Omental fat pad (tissue), 4 donors: ENCODE results near the gene RAPSN. TPM values are rescaled to one million over a fixed set of nuclear protein-coding genes. Genes with fewer than 3 reads are reported as not detected.

Experiments
- ATAC-seq: fragments of 150-250 bp; one replicate; pipeline ENCODE4 v1.9.1; 2016; ENCODE audit warnings: mild to moderate bottlenecking, moderate library complexity; ENCODE audit not compliant: low FRiP score
- DNase-seq: peaks from one replicate; pipeline ENCODE4 v3.0.0-alpha.2; 2019; ENCODE audit warnings: low spot score
- small RNA-seq: library from RNA; depleted of rRNA; stranded (forward); fragments of <200 nt; gene quantifications from one replicate; pipeline ENCODE3, GENCODE V24; 2016
- total RNA-seq, 4 donors: library from RNA; depleted of rRNA; stranded (reverse); fragments of >200 nt; gene quantifications; one replicate each; pipeline ENCODE4 v1.1.0, GENCODE V29; 2016
- TF ChIP-seq, protein P1 (sequence below), 3 donors: fragments of 450-650 bp; IDR thresholded peaks; one replicate each; pipeline ENCODE4 v1.5.1; 2016 to 2017; ENCODE audit warnings: antibody characterized with exemption in 3 of 3, mild to moderate bottlenecking in 3 of 3, moderate library complexity in 2 of 3

The RAPSN gene
- total RNA-seq, 4 donors from 2014 or later: 0.24 to 0.37 TPM; not detected in 2

DNA sequence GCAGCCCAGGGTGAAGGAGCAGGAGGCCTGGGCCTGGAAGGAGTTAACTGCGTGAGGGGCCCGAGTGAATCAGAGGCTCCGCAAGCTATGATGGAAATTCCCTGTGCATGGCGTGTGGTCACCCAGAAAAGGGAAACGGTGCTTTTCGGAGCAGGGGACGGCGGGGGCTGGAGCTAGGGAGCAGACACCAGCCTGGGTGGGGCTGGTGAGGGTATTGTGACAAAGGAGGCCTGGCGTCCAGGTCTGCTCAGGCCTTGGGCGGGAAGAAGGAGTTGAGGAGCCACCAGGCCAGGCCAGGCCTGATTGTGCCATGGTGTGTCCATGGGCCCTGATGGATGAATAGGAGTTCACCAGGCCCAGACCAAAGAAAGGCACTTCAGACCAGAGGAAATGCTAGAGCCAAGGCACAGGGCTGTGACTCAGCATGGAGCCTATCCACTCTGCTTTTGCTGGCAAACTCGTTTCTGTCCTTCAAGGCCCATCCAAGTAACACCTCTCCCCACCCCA, 57.8 kb downstream of the RAPSN start:
- TF ChIP-seq, protein P1, sequence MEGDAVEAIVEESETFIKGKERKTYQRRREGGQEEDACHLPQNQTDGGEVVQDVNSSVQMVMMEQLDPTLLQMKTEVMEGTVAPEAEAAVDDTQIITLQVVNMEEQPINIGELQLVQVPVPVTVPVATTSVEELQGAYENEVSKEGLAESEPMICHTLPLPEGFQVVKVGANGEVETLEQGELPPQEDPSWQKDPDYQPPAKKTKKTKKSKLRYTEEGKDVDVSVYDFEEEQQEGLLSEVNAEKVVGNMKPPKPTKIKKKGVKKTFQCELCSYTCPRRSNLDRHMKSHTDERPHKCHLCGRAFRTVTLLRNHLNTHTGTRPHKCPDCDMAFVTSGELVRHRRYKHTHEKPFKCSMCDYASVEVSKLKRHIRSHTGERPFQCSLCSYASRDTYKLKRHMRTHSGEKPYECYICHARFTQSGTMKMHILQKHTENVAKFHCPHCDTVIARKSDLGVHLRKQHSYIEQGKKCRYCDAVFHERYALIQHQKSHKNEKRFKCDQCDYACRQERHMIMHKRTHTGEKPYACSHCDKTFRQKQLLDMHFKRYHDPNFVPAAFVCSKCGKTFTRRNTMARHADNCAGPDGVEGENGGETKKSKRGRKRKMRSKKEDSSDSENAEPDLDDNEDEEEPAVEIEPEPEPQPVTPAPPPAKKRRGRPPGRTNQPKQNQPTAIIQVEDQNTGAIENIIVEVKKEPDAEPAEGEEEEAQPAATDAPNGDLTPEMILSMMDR (IDR thresholded peaks at IDR 0.05): no peak
- no peak for DNase-seq
- ATAC-seq: no peak

- TF ChIP-seq, protein P1 (IDR thresholded peaks at IDR 0.05): no peak
- DNase-seq (no peak), ATAC-seq (no peak)
Observed at GRCh38 chr11:47390422-47390760, 58.5 kb downstream of the RAPSN start.

GRCh38 chr11:47389577-47390421, 59.1 kb downstream of the RAPSN start:
- TF ChIP-seq, protein P1 (IDR thresholded peaks at IDR 0.05): no peak
- ATAC-seq (no peak), DNase-seq (no peak)

- DNase-seq: no peak
- TF ChIP-seq, protein P1 (IDR thresholded peaks at IDR 0.05): no peak
- ATAC-seq: no peak
Observed at GRCh38 chr11:47388697-47389576, 60.0 kb downstream of the RAPSN start.

DNA sequence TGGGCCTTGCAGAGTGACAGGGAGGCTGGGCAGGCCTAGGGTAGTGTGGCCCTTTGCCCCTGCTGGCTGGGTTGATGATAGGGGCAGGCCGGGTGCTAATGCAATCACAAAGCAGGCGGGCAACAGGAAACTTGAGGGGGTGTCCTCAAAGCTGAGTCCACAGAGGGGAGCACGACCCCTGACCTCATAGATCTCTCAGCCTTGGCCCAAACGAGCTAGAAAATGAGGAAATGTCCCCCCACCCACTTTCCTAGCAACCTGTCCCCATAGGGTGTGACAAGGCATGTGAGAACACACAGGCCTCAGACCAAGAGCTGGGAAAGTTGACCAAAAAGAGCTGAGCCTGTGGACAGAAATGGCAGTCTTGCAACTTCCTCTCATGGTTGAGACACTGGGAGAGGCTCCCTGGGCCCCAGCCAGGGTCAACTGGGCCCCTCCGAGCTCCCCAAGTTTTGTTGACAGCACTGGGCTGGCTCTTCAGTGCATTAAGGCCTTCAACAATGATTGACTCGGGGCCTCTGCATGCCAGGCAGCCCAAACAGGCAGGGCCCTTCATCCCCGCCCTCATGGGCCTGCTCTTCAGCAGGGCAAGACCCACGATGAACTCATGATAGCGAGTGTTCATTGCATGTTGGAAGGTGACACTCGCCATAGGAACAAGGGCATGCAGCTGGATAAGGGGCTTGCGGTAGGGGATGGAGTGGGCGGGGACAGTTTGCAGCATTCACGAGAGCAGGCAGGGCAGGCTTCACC, 60.8 kb downstream of the RAPSN start:
- DNase-seq: no peak
- TF ChIP-seq, protein P1 (IDR thresholded peaks at IDR 0.05): no peak
- ATAC-seq: no peak

Small RNA genes lying within 50 kb of the gene (small RNA-seq; reads per million reads assigned to genes)
- not detected for gene MIR4487

Other genes starting within 250 kb of the RAPSN start
- 10 to 100 TPM; 12.1 to 27.6 (median 14.2) TPM for gene DDB2, start 234.2 kb downstream of the RAPSN start, total RNA-seq
- 10 to 100 TPM; 44.1 to 70.2 (median 55.4) TPM for gene ACP2, start 200.3 kb downstream of the RAPSN start, total RNA-seq
- 100 to 1,000 TPM in 2 of 4 donors, 10 to 100 TPM in 2; 68.6 to 228 (median 100) TPM for gene NR1H3, start 191.1 kb downstream of the RAPSN start, total RNA-seq
- gene MADD, start 179.0 kb downstream of the RAPSN start, total RNA-seq: 10 to 100 TPM; 32.8 to 74.7 (median 35.3) TPM
- under 1 TPM; 0.19 to 0.79 (median 0.21) TPM for gene MYBPC3, start 96.4 kb downstream of the RAPSN start, total RNA-seq
- 10 to 100 TPM; 25.0 to 69.4 (median 48.4) TPM for gene SPI1, start 70.6 kb downstream of the RAPSN start, total RNA-seq
- gene SLC39A13, start 40.5 kb downstream of the RAPSN start, total RNA-seq: 10 to 100 TPM; 41.5 to 57.1 (median 50.6) TPM
- 100 to 1,000 TPM in 3 of 4 donors, 10 to 100 TPM in 1; 90.1 to 142 (median 123) TPM for gene PSMC3, start 22.7 kb downstream of the RAPSN start, total RNA-seq
- gene CELF1, start 104.0 kb upstream of the RAPSN start, total RNA-seq: 100 to 1,000 TPM in 2 of 4 donors, 10 to 100 TPM in 2; 90.3 to 126 (median 110) TPM
- 100 to 1,000 TPM in 3 of 4 donors, 10 to 100 TPM in 1; 99.2 to 173 (median 112) TPM for gene PTPMT1, start 116.5 kb upstream of the RAPSN start, total RNA-seq
- gene KBTBD4, start 129.8 kb upstream of the RAPSN start, total RNA-seq: 10 to 100 TPM; 12.4 to 18.7 (median 16.7) TPM
- 10 to 100 TPM; 46.4 to 51.9 (median 48.6) TPM for gene NDUFS3, start 129.9 kb upstream of the RAPSN start, total RNA-seq
- under 1 TPM in 1 of 4 donors, not detected in 3; 0.48 TPM for gene FAM180B, start 137.5 kb upstream of the RAPSN start, total RNA-seq
- gene C1QTNF4, start 145.3 kb upstream of the RAPSN start, total RNA-seq: 1 to 10 TPM in 3 of 4 donors, under 1 TPM in 1; 0.88 to 3.6 (median 2.1) TPM
- gene MTCH2, start 193.4 kb upstream of the RAPSN start, total RNA-seq: 10 to 100 TPM; 38.6 to 68.9 (median 55.6) TPM